Neural progenitor cell (in vitro differentiated cells): Measurements from ENCODE around the gene INTS1. TPM values are rescaled to one million over a fixed set of nuclear protein-coding genes. Genes with fewer than 3 reads are reported as not detected.

Experiments
- DNase-seq: peaks from one replicate; pipeline ENCODE4 v3.0.0-alpha.2; 2016; ENCODE audit warnings: low spot score
- H2AFZ ChIP-seq: fragments of 200-600 bp; sonication (generic); replicated peaks from 2 replicates; pipeline ENCODE4 v1.6.1; 2016; ENCODE audit warnings: antibody characterized with exemption
- H3F3A ChIP-seq: fragments of 200-600 bp; sonication (generic); 2 replicates; pipeline ENCODE4 v1.6.1; 2016; ENCODE audit warnings: antibody characterized with exemption, low read depth
- H3K27ac ChIP-seq: fragments of 200-600 bp; sonication (generic); 2 replicates; pipeline ENCODE4 v1.5.1; 2016; ENCODE audit warnings: mild to moderate bottlenecking
- H3K27me3 ChIP-seq: fragments of 200-600 bp; sonication (generic); 2 replicates; pipeline ENCODE4 v1.6.1; 2016; ENCODE audit warnings: mild to moderate bottlenecking, moderate library complexity
- H3K36me3 ChIP-seq: fragments of 200-600 bp; sonication (generic); 2 replicates; pipeline ENCODE4 v1.5.1; 2016
- H3K4me1 ChIP-seq: fragments of 200-600 bp; sonication (generic); 2 replicates; pipeline ENCODE4 v1.6.1; 2016; ENCODE audit warnings: mixed run types
- H3K4me2 ChIP-seq: fragments of 200-600 bp; sonication (generic); 2 replicates; pipeline ENCODE4 v1.6.1; 2016
- H3K4me3 ChIP-seq: fragments of 200-600 bp; sonication (generic); 2 replicates; pipeline ENCODE4 v1.5.1; 2016
- H3K79me2 ChIP-seq: fragments of 200-600 bp; sonication (generic); 2 replicates; pipeline ENCODE4 v1.6.1; 2016; ENCODE audit warnings: low read depth
- H3K9ac ChIP-seq: fragments of 200-600 bp; sonication (generic); 2 replicates; pipeline ENCODE4 v1.6.1; 2016
- H3K9me3 ChIP-seq: fragments of 200-600 bp; sonication (generic); 2 replicates; pipeline ENCODE4 v1.5.1; 2016; ENCODE audit warnings: low read depth
- H4K20me1 ChIP-seq: fragments of 200-600 bp; sonication (generic); 2 replicates; pipeline ENCODE4 v1.6.1; 2016; ENCODE audit warnings: low read depth
- H3K27ac Mint-ChIP-seq: 3 replicates; pipeline ENCODE4 v1.8.0; 2021; ENCODE audit warnings: mixed read lengths
- H3K27me3 Mint-ChIP-seq: 2 replicates; pipeline ENCODE4 v1.8.0; 2022; ENCODE audit warnings: low read depth, mild to moderate bottlenecking, inconsistent platforms, moderate library complexity, mixed read lengths; ENCODE audit not compliant: insufficient read depth
- H3K36me3 Mint-ChIP-seq: 3 replicates; pipeline ENCODE4 v1.8.0; 2021; ENCODE audit warnings: mixed read lengths
- H3K4me1 Mint-ChIP-seq: 3 replicates; pipeline ENCODE4 v1.8.0; 2021; ENCODE audit warnings: mixed read lengths
- H3K4me3 Mint-ChIP-seq: 3 replicates; pipeline ENCODE4 v1.8.0; 2021; ENCODE audit warnings: mild to moderate bottlenecking, moderate library complexity, mixed read lengths
- H3K9me3 Mint-ChIP-seq: 3 replicates; pipeline ENCODE4 v1.8.0; 2020; ENCODE audit warnings: mixed read lengths
- EZH2 ChIP-seq: fragments of 200-600 bp; sonication (generic); IDR thresholded peaks from 2 replicates; pipeline ENCODE4 v1.6.1; 2017; ENCODE audit warnings: antibody characterized with exemption, mild to moderate bottlenecking, moderate library complexity
- EZH2phosphoT487 ChIP-seq: fragments of 200-600 bp; sonication (generic); IDR thresholded peaks from 2 replicates; pipeline ENCODE4 v1.6.1; 2017; ENCODE audit warnings: antibody characterized with exemption
- total RNA-seq: library from RNA; depleted of rRNA; stranded (reverse); fragments of >200 nt; gene quantifications from 2 replicates; pipeline ENCODE4 v1.2.3, GENCODE V29; 2015; ENCODE audit warnings: low replicate concordance
- TF ChIP-seq, protein P1 (sequence below): fragments of 200-600 bp; sonication (generic); IDR thresholded peaks from 2 replicates; pipeline ENCODE4 v1.5.1; 2017; ENCODE audit warnings: antibody characterized with exemption, mild to moderate bottlenecking

Gene INTS1
- total RNA-seq, 1 donor from 2014 or later = 16.5 TPM

GRCh38 chr7:1448958-1449357 is 55.2 kb downstream of the INTS1 start:
- Histone ChIP-seq H3K4me2 (no peak overlapping the region), H3F3A (no peaks in the 10 kb centered on the region), H4K20me1 (no peaks in the 10 kb centered on the region), H3K9ac (no peak overlapping the region), H3K9me3 (no peaks in the 10 kb centered on the region), H3K36me3 (no peaks in the 10 kb centered on the region), H3K4me1 (peaks cover 10% of the 10 kb centered on the region), H2AFZ (no peak overlapping the region), H3K27me3 (no peaks in the 10 kb centered on the region), H3K4me3 (no peak overlapping the region), H3K27ac (no peak overlapping the region), H3K79me2 (no peaks in the 10 kb centered on the region)
- peaks cover 19% of the 10 kb centered on the region for H3K4me1 Mint-ChIP-seq
- TF ChIP-seq EZH2 (no peak), EZH2phosphoT487 (no peak)
- TF ChIP-seq, protein P1, sequence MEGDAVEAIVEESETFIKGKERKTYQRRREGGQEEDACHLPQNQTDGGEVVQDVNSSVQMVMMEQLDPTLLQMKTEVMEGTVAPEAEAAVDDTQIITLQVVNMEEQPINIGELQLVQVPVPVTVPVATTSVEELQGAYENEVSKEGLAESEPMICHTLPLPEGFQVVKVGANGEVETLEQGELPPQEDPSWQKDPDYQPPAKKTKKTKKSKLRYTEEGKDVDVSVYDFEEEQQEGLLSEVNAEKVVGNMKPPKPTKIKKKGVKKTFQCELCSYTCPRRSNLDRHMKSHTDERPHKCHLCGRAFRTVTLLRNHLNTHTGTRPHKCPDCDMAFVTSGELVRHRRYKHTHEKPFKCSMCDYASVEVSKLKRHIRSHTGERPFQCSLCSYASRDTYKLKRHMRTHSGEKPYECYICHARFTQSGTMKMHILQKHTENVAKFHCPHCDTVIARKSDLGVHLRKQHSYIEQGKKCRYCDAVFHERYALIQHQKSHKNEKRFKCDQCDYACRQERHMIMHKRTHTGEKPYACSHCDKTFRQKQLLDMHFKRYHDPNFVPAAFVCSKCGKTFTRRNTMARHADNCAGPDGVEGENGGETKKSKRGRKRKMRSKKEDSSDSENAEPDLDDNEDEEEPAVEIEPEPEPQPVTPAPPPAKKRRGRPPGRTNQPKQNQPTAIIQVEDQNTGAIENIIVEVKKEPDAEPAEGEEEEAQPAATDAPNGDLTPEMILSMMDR = no peak
- no peak overlapping the region for H3K27ac Mint-ChIP-seq
- no peak overlapping the region for H3K4me3 Mint-ChIP-seq
- DNase-seq = no peak
- no peaks in the 10 kb centered on the region for H3K9me3 Mint-ChIP-seq
- H3K36me3 Mint-ChIP-seq = no peaks in the 10 kb centered on the region
- no peaks in the 10 kb centered on the region for H3K27me3 Mint-ChIP-seq

DNA sequence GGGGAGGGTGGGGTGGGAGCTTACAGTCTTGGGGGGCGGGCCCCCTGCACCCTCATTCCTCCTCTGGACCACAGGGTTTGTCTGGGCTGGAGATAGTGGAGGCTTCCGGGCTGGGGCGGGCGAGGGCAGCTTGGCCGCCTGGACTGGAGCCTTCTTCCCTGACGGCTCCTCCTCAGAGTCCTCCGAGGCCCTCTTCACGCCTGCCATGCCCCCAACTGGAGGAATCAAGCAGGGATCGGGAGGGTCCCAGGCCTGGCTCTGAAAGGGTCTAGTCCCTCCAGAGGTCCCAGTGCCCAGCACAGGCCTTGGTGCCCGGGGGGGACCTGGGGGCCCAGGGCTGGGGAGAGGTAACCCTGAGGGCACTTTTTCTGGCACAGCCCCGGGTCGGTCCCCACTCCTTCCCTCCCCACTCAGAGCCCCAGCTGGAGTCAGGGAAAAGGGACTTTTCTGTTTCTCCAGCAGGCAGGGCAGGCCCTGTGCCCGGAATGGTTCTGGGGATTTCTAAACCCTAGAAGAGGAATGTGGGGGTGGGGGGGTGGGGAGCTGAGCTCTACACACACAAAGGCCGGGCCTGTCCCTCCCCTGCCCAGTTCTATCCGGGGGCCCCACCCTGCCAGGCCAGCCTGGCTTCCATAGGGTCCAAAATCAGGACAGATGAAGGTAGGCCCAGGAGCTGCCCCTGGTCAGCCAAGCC is 56.5 kb downstream of the INTS1 start:
- Histone ChIP-seq H4K20me1 (no peaks in the 10 kb centered on the region), H3K4me3 (no peak overlapping the region), H3K4me2 (no peak overlapping the region), H3F3A (no peaks in the 10 kb centered on the region), H3K27me3 (no peaks in the 10 kb centered on the region), H3K9me3 (no peaks in the 10 kb centered on the region), H3K9ac (no peak overlapping the region), H3K79me2 (no peaks in the 10 kb centered on the region), H2AFZ (no peak overlapping the region), H3K36me3 (no peaks in the 10 kb centered on the region), H3K27ac (peak overlapping the region; percentile 6), H3K4me1 (peaks cover 10% of the 10 kb centered on the region)
- Mint-ChIP-seq H3K27ac (no peak overlapping the region), H3K27me3 (no peaks in the 10 kb centered on the region), H3K4me3 (no peak overlapping the region), H3K9me3 (no peaks in the 10 kb centered on the region), H3K36me3 (peaks cover 2% of the 10 kb centered on the region), H3K4me1 (peaks cover 13% of the 10 kb centered on the region)
- no peak for DNase-seq
- TF ChIP-seq, protein P1 = no peak
- no peak for TF ChIP-seq EZH2

GRCh38 chr7:1447112-1447511 is 57.1 kb downstream of the INTS1 start:
- peaks cover 2% of the 10 kb centered on the region for H3K36me3 Mint-ChIP-seq
- Histone ChIP-seq H3K27me3 (no peaks in the 10 kb centered on the region), H4K20me1 (no peaks in the 10 kb centered on the region), H2AFZ (no peak overlapping the region), H3K4me2 (no peak overlapping the region), H3K79me2 (no peaks in the 10 kb centered on the region), H3K9me3 (no peaks in the 10 kb centered on the region), H3K27ac (no peak overlapping the region), H3K4me1 (peaks cover 4% of the 10 kb centered on the region), H3K9ac (no peak overlapping the region), H3K4me3 (no peak overlapping the region), H3F3A (no peaks in the 10 kb centered on the region), H3K36me3 (no peaks in the 10 kb centered on the region)
- H3K27me3 Mint-ChIP-seq = no peaks in the 10 kb centered on the region
- no peak for TF ChIP-seq EZH2phosphoT487
- TF ChIP-seq, protein P1 = no peak
- TF ChIP-seq EZH2 = no peak
- H3K4me3 Mint-ChIP-seq = no peak overlapping the region
- no peaks in the 10 kb centered on the region for H3K9me3 Mint-ChIP-seq
- H3K4me1 Mint-ChIP-seq = peaks cover 8% of the 10 kb centered on the region
- no peak overlapping the region for H3K27ac Mint-ChIP-seq
- DNase-seq = no peak
